Ishikawa (cell line): ENCODE data around the gene THSD4.
A peak's percentile ranks its signal among the peaks of the same experiment; 100 is the strongest.

ENCODE experiments used
- CEBPB ChIP-seq: IDR thresholded peaks from 2 replicates; pipeline ENCODE4 v1.6.1; 2012
- EP300 ChIP-seq: IDR thresholded peaks from 2 replicates; pipeline ENCODE4 v1.6.1; 2012; ENCODE audit warnings: borderline replicate concordance
- MAX ChIP-seq: IDR thresholded peaks from 2 replicates; pipeline ENCODE4 v1.6.1; 2012
- NFIC ChIP-seq: IDR thresholded peaks from 2 replicates; pipeline ENCODE4 v1.6.1; 2012
- REST ChIP-seq: IDR thresholded peaks from 2 replicates; pipeline ENCODE4 v1.6.1; 2012; ENCODE audit warnings: low read depth, mild to moderate bottlenecking
- TAF1 ChIP-seq: IDR thresholded peaks from 2 replicates; pipeline ENCODE4 v1.6.1; 2012; ENCODE audit warnings: low read depth, mild to moderate bottlenecking
- USF1 ChIP-seq: IDR thresholded peaks from 2 replicates; pipeline ENCODE4 v1.6.1; 2012

- TF ChIP-seq EP300 = no peak
- TF ChIP-seq USF1 = no peak
- no peak for TF ChIP-seq MAX
- no peak for TF ChIP-seq CEBPB
- TF ChIP-seq TAF1 = no peak
- TF ChIP-seq REST = no peak
- peak; percentile 85 for TF ChIP-seq NFIC
Observed at GRCh38 chr15:71599418-71600151, 484.3 kb downstream of the THSD4 start.
